Activated CD8-positive, alpha-beta memory T cell treated with anti-CD3 and anti-CD28 coated beads, Interleukin-2, amount 50 U/mL, for 48 hours (primary cell): Measurements from ENCODE around the gene MCAM.

Experiments used
- DNase-seq: peaks from one replicate; pipeline ENCODE4 v3.0.0-alpha.2; 2020

The MCAM gene

DNA sequence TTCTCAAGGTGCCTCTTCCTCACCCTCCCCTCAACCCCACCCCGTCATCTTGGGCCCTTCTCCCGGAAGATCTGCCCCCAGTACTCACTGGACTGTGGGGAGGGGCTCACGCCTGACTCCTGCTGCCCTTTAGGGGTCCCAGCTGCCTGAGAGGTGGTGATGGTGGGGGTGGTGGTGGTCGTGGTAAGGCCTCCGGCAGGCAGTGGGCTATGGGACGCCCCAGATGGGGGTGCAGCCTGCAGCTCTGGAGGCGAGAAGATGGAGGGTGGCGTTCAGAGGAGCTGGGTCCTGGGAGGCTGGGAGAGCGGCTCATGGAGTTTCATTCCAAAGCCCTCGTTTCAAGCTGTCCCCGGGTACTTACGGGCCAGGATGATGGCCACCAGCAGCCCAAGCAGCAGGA lies 28.8 kb upstream of the MCAM start:
- no peak for DNase-seq

DNA sequence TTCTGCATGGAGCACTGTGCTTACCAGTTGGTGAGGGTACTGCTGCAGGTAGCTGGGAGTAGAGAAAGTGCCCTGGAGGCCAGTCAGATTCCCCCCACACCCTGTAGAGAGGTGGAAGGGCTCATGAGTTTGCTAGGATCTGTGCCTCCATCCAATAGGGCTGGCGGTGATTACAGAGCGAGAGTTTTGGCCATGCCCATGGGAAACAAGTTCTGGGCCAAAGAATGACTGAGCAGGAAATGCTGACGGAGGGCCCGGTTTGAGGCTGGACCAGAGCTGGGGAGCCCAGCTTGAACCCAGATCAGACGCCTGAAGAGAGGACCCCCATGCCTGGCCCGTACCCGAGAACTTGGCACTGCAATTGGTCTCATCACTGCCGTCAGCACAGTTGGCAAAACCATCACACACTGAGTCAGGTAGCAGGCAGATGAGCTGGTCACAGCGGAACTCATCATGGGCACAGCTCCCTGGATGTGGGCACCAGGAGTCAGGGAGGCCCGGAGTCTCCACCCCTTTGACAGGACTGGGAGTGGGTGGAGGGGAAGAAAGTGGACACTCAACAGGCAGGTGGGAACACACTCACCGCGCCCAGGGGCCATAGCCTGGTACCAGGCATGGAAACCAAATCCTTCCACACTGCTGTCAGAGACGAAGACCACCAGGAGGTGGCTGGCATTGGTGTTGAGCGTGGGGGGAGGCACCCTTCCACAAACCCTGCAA lies 27.5 kb upstream of the MCAM start:
- DNase-seq, result no peak

DNA sequence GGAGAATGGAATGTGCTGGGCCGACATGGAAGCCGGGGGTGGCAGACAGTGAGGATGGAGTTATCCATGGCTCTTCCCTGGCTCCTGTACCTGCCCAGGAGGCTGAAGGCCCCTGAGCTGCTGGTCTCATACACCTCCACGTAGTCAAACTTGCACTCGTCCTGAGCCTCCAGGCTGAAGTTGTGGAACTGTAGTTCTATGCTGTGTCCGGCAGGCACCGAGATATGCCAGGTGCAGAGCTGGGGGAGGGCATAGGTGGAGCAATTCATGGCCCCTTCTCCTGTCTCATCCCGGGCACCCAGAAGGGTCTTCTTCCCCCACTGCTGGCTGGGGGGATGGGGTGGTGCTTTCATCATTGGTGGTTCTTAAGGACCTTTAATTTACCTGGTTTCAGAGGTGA lies 26.8 kb upstream of the MCAM start:
- DNase-seq, result no peak

DNA sequence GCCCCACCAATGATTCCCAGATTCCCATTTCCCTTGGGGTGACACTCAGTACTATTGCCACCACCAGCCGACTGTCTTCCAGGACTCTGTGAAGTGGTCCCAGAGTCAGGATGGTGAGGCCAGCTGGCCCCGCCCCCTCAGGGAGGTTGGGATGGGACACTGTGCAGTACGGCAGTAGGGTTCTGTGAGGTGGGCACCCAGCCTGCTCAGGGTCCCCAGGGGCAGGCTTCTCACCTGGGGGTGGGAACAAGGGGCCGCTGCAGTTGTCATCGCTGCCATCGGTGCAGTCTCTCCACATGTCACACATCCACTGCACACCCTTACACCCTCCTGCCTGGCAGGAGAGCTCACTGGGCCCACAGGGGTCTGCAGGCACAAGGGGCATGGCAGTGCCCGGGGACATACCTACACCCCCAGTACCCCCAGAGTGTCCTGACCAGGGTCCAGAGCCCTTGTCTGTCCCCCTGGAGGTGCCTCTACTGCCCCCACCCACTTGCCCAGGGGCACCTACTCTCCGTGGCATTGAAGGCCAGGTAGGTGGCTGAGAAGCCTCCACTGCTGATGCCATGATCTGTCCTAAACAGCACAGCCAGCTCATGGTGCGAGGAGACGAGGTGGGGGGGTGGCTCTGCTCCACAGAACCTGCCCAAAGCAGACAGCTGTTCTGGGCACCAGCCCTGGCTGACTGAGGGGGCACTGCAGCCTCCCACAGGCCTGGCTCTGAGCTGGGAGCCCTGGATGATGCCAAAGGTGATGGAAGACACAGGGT lies 25.6 kb upstream of the MCAM start:
- no peak for DNase-seq

DNA sequence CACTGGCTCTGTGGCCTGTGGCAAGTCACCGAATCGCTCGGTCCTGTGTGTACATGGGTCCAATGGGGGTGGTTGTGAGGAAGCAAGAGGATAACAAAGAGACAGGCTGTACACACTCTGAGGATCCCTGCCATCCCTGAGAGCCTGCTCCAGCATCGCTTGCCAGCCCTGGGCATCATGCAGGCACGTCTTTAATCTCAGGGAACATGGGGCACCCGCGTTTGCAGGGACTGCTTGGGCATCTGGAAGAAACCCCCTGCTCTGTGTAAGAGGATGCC lies 25.0 kb upstream of the MCAM start:
- no peak for DNase-seq

DNA sequence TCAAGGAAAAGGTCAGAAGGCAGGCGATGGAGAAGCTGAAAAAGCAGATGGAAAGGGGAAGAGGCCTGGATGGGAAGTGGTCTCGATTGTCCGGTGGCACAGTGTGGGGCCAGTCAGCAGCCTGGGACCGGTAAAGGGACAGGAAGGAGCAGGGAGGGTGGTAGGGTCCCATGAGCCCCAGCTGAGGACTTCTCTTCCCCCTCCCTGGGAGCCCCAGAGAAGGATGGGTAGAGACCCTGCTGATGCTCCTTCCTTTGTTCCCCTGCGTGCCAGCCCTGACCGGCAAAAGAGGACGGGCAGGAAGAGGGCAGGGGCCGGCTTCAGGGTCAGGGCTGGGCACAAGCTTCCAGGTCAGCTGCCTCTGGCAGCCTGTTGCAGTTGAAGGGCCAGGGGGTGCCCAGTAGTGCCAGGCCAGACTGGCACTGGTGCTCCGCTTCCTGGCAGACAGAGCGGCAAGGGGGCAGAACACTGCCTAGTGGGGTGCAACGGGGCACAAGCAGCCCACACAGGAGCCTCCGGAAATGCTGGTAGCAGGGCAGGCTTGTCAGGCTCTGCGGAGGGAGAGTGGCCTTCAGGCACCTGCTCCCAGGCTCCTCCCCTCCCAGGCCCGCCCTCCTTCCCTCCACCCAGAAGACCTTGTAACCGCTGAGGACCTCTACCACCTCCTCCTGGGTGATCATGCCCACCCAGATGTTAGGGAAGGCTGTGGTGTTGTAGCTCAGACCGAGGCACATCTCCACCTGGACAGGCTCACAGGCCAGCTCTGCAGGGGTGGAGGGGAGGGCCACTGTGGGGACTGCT lies 24.5 kb upstream of the MCAM start:
- no peak for DNase-seq

DNA sequence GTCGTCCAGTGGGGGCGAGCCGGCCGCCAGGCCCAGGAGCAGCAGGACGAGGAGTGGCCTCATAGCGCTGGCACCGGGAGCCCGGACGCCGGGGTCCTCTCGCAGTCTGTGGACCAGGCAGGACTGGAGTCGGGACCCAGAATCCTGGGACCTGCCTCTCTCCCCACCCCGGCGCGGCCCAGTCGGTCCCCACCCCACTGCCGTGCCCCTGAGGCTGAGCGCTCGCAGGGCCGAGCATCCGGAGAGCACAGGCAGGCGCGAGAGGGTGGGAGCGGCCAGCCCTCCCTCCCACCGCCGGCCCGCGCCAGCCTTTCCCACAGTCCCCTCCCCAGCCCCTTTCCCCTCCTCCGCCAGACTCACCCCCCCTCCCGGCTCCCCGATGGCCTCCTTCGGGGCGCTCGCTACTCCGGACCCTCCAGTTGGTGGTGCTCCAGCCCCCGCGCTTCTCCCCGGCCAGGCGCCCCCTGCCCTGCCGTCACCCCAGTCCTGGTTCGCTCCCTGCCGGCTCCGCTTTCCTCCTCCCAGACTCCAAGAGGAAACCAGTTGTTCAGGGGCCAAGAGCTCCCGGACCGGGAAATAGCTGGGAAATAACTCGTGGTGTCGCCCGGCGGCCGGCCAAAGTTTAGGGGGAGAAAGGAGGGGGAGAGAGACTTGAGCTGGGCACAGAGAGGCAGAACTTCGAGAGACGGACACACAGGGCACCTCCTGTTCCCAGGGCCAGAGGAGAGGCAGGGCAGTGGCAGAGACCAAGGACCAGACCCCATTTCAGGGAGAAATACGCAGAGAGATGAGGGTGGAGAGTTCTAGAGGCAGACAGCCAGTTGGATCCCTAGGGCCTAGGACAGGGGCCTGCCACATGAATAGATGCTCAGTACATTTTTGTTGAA lies 23.6 kb upstream of the MCAM start, which contains the start of gene C1QTNF5:
TSS of gene C1QTNF5 (minus strand) at position 549 of the 887 bp plus-strand sequence. CDS start at position 63, 486 bp downstream.
- peak; percentile 56 for DNase-seq

DNA sequence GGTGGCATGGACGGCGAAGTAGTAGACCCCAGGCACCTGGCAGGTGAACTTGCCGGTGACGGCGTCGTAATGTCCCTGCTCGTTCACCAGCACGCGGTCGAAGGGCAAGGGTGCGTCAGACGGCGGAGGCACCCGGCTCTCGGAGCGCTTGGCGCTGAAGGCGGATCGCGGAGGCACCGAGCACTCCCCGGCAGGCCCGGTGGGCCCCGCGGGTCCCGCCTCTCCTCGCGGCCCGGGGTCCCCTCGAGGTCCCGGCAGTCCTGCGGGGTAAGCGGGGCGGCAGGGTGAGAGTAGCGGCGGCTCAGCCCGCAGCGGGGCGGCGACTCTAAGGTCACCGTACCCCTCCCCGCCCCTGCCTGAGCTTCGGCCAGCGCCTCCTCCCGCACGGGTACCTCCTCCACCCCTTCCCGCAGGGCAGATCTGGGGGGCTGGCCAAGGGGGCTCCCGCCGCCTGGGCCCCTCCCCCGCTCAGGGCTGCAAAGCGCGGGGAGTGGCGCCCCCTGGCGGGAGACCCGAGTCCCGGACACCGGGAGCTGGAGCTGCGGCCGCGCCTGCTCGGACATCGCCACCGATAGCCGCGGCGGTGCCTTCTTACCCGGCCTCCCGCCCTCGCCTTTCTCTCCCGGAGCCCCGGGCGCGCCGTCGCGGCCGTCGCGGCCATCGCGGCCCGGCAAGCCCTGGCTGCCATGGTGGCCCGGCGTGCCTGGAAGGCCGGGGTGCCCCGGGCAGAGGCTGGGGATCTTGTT lies 22.8 kb upstream of the MCAM start:
- peak; percentile 85 for DNase-seq

DNA sequence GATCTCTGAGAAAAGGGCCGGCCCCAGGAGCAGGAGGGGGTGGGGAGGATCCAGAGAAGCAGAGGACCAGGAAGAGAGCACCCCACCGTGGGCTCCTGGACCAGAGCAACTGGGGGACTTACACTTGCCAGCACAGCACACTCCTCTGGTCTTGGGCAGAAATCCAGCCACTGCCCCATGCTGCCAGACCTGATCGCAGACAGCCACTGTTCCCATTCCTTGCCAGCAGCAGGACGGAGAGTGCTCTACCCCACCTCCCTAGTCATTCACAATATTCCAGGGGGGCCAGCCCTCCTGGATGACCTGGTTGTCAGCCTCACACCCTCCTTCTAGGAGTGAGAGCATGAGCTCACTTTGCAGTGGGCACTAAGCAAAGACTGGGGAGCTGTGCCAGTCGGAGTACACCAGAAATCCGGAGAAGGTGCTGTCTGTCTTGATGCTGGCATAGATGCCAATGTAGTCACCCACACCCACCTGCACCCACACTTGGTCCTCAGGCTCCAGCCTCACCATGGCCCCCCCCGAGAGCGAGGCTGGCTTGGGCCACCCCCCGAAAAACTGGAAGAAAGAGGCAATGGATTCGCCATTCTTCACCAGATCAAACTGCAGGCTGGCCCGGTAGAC lies 22.1 kb upstream of the MCAM start:
- DNase-seq, result peak; percentile 56

DNA sequence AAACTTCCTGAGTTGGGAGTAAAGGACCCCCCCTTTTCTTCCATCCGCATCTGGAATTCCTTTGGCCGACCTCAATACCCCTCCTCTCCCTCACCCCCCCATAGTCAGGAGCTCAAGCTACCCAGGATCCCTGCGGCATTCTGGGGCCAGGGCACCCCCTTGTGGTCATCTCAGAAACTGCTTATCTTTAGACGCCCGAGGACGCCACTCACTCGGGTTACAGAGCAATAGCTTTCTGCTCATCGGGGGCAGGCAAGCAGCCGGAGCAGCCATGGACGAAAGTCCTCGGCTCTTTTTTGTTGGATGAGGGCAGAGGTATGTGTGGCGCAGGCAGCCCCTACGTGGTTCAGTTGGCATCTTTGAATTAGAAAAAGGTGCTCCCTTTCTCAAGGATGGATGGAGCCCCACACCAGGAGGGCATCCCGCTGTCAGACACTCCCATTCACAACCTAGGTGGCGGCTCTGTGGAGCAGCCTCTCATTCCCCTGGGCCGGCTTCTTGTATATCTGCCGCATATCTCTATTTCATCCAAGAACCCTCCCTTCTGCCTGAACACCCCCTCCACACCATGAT lies 21.5 kb upstream of the MCAM start:
- DNase-seq, result peak; percentile 85

DNA sequence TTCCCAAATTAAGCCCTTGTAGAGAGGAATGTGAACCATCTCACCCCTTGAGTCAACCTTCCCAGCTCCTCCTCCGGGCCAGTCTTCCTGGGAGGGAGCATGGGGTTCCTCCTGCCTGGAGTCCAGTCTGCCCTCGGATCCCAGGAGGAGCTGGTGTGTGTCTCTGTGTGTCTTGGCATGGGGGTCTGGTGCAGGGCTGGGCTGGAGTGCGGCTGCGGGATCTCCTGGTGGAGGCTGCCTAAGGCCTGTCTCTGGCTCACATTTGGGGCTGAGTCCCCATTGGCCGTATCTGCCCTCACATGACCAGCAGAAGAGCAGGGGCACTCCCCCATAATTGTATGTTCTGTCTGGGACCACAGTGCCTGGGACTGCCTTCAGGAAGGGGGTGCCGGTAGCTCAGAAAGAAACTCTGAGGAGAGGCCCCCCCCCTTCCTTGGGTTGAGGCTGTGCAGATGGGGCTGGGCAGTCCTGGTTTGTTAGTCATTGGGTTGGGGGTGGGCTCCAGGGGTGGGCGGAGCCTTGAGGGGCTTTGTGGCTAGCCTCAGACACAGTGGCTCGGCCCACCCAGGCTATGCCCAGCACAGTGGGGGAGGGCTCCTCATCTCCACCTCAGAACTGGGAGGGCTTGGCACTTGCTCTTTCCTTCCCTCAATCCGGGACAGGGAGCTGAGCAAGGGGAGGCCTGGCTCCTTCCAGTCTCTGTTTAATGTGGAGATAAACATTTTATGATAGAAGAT lies 20.8 kb upstream of the MCAM start:
- DNase-seq, result no peak

DNA sequence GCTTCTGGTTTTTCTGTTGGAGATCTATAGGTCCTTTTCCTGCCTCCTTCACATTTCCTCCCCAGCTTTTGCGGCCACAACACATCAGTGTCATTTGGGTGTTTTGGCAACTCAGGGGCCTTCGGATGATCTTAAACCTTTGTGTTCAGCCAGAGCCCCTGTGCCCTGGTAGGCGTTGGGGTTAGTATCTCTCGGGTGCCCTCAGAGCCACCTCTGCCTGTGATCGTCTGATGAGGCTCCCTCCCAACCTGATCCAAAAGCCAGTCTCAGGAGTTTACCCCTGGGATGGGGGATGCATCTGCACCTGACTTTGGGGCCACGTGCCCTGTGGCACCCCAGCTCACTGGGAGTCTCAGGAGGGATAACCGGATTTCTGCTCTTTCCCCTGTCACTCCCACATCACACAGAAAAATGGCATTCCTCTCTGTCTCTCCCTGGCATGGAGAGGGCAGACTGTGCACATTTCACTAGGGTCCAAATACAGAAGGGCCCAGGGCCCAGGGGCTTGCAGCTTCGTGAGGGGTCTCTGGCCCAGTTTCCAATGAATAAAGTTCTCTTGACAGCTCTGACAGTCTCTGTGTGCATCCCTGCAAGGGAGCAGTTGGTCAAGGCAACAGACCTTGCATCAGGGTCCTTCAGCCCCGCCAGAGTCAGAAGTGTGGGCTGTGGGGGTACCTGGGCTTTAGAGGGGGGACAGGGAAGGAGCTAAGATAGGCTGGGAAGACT lies 20.0 kb upstream of the MCAM start:
- no peak for DNase-seq

DNA sequence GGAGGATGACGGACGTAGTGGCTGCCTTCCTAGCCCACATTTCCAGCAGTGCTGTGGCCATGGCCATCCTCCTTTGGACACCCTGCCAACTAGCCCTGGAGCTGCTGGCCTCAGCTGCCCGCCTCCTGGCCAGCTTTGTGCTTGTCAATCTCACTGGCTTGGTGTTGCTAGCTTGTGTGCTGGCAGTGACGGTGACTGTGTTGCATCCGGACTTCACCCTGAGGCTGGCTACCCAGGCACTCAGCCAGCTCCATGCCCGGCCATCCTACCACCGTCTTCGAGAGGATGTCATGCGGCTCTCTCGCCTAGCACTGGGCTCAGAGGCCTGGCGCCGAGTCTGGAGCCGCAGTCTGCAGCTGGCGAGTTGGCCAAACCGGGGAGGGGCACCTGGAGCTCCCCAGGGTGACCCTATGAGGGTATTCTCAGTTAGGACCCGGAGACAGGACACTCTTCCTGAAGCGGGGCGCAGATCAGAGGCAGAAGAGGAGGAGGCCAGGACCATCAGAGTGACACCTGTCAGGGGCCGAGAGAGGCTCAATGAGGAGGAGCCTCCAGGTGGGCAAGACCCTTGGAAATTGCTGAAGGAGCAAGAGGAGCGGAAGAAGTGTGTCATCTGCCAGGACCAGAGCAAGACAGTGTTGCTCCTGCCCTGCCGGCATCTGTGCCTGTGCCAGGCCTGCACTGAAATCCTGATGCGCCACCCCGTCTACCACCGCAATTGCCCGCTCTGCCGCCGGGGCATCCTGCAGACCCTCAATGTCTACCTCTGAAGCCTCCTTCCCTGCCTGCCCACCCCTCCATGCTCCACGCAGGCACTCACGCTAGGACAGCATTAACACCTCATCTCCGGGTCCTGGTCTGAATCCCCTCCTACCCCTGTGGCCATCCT lies 19.0 kb upstream of the MCAM start:
- DNase-seq, result peak; percentile 53

DNA sequence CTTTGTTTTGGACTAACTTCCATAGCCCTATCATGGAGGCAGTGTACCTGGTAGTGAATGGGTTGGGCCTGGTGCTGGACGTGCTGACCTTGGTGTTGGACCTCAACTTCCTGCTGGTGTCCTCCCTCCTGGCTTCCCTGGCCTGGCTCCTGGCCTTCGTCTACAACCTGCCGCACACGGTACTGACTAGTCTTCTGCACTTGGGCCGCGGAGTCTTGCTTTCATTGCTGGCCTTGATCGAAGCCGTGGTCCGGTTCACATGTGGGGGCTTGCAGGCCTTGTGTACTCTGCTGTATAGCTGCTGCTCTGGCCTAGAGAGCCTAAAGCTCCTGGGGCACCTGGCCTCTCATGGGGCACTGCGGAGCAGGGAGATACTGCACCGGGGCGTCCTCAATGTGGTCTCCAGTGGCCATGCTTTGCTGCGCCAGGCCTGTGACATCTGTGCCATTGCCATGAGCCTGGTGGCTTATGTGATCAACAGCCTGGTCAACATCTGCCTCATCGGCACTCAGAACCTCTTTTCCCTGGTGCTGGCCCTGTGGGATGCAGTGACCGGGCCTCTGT lies 18.2 kb upstream of the MCAM start:
- no peak for DNase-seq

DNA sequence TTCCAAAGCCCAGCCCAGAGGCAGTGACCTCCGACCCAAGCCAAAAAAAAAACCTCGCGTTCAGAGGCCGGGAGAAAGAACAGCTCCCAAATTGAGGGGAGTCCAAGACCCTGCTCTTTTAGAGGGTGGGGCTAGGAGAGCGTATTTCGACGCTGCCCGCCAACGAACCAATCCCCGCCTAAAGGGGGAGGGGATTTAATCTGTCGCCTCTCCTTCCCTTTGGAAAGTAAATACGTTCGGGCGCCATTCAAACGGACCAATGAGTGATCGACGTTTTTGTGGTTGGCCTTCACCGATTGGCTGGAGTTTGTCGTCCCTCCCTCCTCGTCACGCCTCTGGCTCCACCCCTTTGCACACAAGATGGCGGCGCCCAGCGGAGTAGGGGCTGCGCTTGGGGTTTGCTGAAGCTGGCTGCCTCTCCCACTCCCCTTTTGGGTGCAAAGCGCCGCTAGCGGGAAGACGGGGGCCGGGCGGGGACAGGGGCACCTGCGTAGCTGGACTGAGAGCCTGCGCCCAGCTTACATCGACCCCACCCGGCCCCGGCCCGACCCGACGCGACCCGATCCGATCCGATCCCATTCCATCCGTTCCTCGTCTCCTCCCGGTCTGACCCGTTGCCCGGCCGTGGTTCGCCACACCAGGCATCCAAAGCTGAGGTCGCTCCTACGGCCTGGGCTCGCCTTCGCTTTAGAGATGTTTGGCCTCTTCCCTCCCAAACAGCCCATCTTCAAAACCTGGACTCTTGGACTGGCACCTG lies 17.4 kb upstream of the MCAM start, which contains the start of gene RNF26:
TSS of gene RNF26 (plus strand) at position 354 of the 757 bp plus-strand sequence. CDS start 596 bp downstream, outside the sequence.
- DNase-seq, result peak; percentile 93

DNA sequence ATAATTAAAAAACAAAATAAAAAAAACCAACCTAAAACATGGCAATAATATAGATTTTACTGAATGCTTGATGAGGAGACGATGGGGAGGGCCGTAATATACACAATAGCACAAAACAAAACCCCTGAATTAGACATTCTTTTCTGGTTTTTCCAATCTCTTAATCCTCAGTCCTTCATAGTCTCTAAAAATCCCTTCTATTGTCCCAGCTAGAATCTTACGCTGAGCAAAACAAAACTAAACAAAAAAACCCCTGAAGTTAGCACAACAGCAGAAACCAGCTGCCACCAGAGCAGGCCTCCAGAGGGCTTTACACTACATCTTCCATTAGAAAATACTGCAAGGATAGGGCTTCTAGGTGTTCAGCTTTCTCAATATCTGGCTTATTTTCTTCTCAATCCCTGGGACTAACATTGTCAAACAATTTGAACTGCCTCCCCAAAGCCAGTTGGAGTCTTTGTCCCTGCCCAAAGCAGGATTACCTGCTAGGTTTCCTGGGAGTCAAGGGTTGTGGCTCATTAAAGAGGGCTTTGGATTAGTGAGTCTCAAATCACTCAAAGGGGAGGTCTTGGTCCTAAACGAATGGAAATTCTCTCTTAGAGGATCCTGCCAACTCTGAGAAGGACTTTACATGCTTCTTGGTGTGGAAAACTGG lies 15.3 kb upstream of the MCAM start:
- DNase-seq, result no peak

DNA sequence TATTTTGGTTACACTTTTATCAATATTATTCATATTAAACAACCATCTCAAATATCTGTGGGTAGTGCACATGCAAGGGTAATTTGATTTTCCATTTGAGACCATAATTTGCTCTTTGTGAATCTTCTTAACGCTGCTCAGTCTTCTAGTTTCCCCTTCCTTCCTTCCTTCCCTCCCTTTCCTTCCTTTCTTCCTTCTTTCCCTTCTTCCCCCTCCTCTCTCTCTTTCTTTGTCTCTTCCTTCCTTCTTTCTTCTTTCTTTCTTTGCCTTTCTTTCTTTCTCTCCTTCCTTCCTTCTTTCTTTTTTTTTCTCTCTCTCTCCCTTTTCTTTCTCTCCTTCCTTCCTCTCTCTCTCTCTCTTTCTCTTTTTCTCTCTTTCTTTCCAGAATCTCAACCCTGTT lies 13.3 kb upstream of the MCAM start:
- DNase-seq, result no peak
